Dermis microvascular lymphatic vessel endothelial cell (primary cell): Measurements from ENCODE around the gene MOV10L1. TPM values are rescaled to one million over a fixed set of nuclear protein-coding genes. Genes with fewer than 3 reads are reported as not detected.

Experiments used
- DNase-seq, 2 donors: peaks; one replicate each; pipeline versions ENCODE4 v3.0.0 to v3.0.0-alpha.2; 2010; ENCODE audit warnings: low read depth in 2 of 2
- total RNA-seq: library from RNA; depleted of rRNA; stranded (reverse); fragments of >200 nt; gene quantifications from 2 replicates; pipeline ENCODE4 v1.2.1, GENCODE V29; 2014

MOV10L1 gene
- 22.7 and 44.1 TPM in 2 replicates for total RNA-seq

- peak in 1 of 2 donors; percentile 42 for DNase-seq
Measured at GRCh38 chr22:50089682-50090411, at the start of gene MOV10L1. MOV10L1 (plus strand) TSS chr22:50090006; CDS start chr22:50090089, 83 bp downstream.

GRCh38 chr22:50040717-50041116, 49.1 kb upstream of the MOV10L1 start:
- no peak for DNase-seq

GRCh38 chr22:50041361-50042065, 48.3 kb upstream of the MOV10L1 start:
- DNase-seq, result no peak

- DNase-seq, result no peak
Measured at GRCh38 chr22:50044485-50045118, 45.2 kb upstream of the MOV10L1 start.

- DNase-seq, result no peak
Measured at GRCh38 chr22:50045211-50046018, 44.4 kb upstream of the MOV10L1 start.

- DNase-seq, result no peak
Measured at GRCh38 chr22:50046019-50046415, 43.8 kb upstream of the MOV10L1 start.

GRCh38 chr22:50046481-50047245, 43.1 kb upstream of the MOV10L1 start:
- no peak for DNase-seq

- no peak for DNase-seq
Measured at GRCh38 chr22:50047346-50047745, 42.5 kb upstream of the MOV10L1 start.

GRCh38 chr22:50048061-50048765, 41.6 kb upstream of the MOV10L1 start:
- DNase-seq, result no peak

GRCh38 chr22:50048836-50049235, 41.0 kb upstream of the MOV10L1 start:
- no peak for DNase-seq

GRCh38 chr22:50049299-50050195, 40.3 kb upstream of the MOV10L1 start:
- no peak for DNase-seq

GRCh38 chr22:50051930-50052329, 37.9 kb upstream of the MOV10L1 start:
- DNase-seq, result no peak

- DNase-seq, result no peak
Measured at GRCh38 chr22:50053861-50054260, 35.9 kb upstream of the MOV10L1 start.

GRCh38 chr22:50056214-50056972, 33.4 kb upstream of the MOV10L1 start:
- no peak for DNase-seq

GRCh38 chr22:50057278-50058060, 32.3 kb upstream of the MOV10L1 start:
- peak in 1 of 2 donors; percentile 12 for DNase-seq

GRCh38 chr22:50058061-50058905, 31.5 kb upstream of the MOV10L1 start, which contains the start of gene TTLL8:
TTLL8 (minus strand) TSS chr22:50058298.
- no peak for DNase-seq
